NCI-H1105 treated with DMSO at 0.1 percent for 48 hours (cell line): ENCODE measurements around the gene GDF11.

ENCODE experiments used
- DNase-seq: peaks from one replicate; lab custom pipeline; 2025; lab: John Stamatoyannopoulos, UW

The GDF11 gene

GRCh38 chr12:55707219-55707671 is 35.7 kb upstream of the GDF11 start:
- DNase-seq = no peak

- DNase-seq = peak; percentile 54
Measured at GRCh38 chr12:55707841-55708694, 34.9 kb upstream of the GDF11 start, which contains the start of gene ITGA7. ITGA7 (minus strand) TSS chr12:55707904; CDS start chr12:55707682, 222 bp downstream.

- no peak for DNase-seq
Measured at GRCh38 chr12:55708695-55709233, 34.2 kb upstream of the GDF11 start.

DNA sequence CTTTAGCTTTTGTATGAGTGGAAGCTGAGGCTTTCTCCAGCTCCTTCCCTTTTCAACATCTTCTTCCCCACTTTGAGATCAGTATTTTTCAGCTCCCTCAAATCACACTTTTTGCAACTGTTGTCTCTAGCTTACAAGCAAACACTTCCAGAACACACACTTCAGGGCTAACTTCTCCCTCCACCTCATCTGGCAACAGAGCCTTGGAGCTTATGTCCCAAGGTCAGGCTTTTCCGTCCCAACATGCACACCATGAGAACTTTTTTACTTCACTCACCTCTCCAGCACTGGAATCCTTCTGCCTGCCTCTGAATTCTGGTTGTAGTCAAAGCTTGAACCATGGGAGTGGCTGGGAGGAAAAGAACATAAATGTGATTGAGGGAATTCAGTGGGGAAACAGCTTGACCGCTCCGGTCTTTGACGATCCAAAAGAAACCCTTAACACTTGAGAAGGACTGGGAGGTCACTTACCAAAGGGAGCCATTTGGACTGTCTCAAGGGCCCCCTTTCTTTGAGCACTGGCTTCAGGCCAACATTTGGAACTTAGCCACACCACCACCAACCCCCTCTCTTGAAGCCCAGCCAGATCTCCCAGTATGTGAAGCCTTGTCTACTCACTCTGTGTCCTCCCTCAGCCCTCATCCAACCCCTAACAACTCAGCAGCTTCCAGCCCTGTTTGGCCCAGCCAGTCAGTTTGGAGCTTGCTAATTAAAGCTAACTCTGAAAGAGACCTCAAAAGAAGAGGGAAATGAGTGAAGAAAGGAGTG is 31.0 kb upstream of the GDF11 start:
- DNase-seq = no peak

GRCh38 chr12:55712700-55713415 is 30.1 kb upstream of the GDF11 start:
- no peak for DNase-seq

GRCh38 chr12:55713721-55714120 is 29.2 kb upstream of the GDF11 start:
- no peak for DNase-seq

- no peak for DNase-seq
Measured at GRCh38 chr12:55715169-55715764, 27.7 kb upstream of the GDF11 start.

GRCh38 chr12:55715833-55716581 is 26.9 kb upstream of the GDF11 start, which contains the start of gene BLOC1S1:
BLOC1S1 (plus strand) TSS chr12:55716046; CDS start chr12:55716052, 6 bp downstream.
- peak; percentile 70 for DNase-seq

GRCh38 chr12:55716582-55716957 is 26.4 kb upstream of the GDF11 start:
- no peak for DNase-seq

- DNase-seq = no peak
Measured at GRCh38 chr12:55717011-55718007, 25.6 kb upstream of the GDF11 start.

- no peak for DNase-seq
Measured at GRCh38 chr12:55718015-55718414, 24.9 kb upstream of the GDF11 start.

GRCh38 chr12:55718624-55719275 is 24.2 kb upstream of the GDF11 start:
- DNase-seq = no peak

GRCh38 chr12:55719371-55719770 is 23.6 kb upstream of the GDF11 start:
- no peak for DNase-seq

GRCh38 chr12:55720071-55720564 is 22.8 kb upstream of the GDF11 start, which contains the start of gene RDH5:
RDH5 (plus strand) TSS chr12:55720393; CDS start chr12:55721185, 792 bp downstream.
- DNase-seq = no peak

- DNase-seq = no peak
Measured at GRCh38 chr12:55720894-55721444, 22.0 kb upstream of the GDF11 start.

DNA sequence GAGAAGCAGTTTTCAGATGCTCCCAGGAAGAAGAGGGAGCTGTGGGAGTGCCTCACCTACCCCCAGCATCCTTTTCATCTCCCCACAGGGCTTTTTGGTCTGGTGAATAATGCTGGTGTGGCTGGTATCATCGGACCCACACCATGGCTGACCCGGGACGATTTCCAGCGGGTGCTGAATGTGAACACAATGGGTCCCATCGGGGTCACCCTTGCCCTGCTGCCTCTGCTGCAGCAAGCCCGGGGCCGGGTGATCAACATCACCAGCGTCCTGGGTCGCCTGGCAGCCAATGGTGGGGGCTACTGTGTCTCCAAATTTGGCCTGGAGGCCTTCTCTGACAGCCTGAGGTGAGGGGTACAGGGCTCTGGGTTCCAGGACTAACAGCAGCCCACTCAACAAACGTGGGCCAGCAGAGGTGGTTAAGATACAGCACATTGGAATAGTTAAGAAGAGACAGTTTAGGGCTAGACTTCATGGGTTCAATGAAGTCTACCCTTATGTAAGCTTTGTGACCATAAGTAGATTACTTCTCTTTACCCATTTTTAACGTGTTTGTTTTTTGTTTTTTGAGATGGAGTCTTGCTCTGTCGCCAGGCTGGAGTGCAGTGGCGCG is 21.2 kb upstream of the GDF11 start:
- no peak for DNase-seq

DNA sequence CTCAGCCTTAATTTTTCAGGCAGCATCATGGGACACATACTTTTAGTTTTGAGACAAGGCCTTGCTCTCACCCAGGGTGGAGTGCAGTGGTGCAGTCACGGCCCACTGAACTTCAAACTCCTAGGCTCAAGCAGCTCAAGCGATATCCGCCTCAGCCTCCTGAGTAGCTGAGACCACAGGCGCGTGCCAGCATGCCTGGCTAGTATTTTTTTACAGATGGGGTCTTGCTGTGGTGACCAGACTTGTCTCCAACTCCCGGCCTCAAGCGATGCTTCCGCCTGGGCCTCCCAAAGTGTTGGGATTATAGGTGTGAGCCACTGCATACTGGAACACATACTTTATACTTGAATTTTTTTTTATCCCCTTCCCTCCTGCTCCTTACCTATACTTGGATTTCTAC is 20.0 kb upstream of the GDF11 start:
- no peak for DNase-seq
